Transverse colon (tissue), 4 donors: ENCODE results near the gene PRKCB.

Source experiments
- EP300 ChIP-seq: sonication (generic); formaldehyde crosslinking; IDR thresholded peaks from one replicate; pipeline ENCODE4 v1.6.1; 2017; ENCODE audit warnings: antibody characterized with exemption, low read depth
- POLR2A ChIP-seq: fragments of 450-650 bp; IDR thresholded peaks from one replicate; pipeline ENCODE4 v1.6.1; 2016; ENCODE audit warnings: antibody characterized with exemption, mild to moderate bottlenecking, moderate library complexity
- POLR2AphosphoS5 ChIP-seq, 3 donors: sonication (generic); formaldehyde crosslinking; IDR thresholded peaks; one replicate each; pipeline ENCODE4 v1.6.1; 2016; ENCODE audit warnings: antibody characterized with exemption in 3 of 3
- TF ChIP-seq, protein P1 (sequence below), 5 experiments: fragments of 200-600 bp in 3 of 5; fragments of 450-650 bp in 2 of 5; sonication (generic) in 3 of 5; IDR thresholded peaks; 1 replicate in 2 of 5; 2 replicates in 3 of 5; pipeline ENCODE4 v1.5.1; 2016 to 2017; ENCODE audit warnings: antibody characterized with exemption in 5 of 5, inconsistent platforms in 3 of 5, mild to moderate bottlenecking in 2 of 5, moderate library complexity in 1 of 5

DNA sequence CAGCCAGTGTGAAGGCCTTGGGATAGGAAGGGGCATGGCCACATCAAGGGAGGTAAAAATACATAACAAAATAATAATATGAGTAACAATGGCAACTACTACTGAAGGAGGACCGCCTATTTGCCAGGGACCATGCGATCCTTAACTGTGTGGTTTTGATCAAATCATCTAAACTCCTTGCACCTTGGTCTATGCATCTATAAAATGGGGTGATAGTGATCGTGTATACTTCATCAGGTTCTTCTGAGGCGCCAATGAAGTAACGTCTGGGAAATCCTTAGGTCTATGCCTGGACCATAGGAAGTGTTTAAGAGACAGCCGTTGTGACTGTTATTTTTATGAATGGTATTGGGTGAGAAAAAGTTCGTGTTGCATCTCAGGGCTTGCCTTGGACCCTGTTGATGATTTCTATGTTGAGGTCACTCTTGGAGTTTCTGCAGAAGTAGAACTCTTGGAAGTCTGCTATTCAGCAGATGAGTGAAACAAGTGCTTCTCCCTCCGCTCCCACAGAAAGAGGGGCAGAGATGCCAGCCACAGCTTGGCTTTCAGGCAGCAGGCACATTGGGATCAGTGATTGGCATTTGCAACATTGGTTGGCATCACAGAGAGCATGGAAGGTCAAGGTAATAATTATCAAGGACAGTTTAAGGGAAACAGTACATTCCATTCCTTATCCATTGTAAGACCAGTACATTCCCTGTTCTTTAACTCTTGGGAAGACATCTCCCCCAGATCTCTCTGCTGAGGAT, 63.1 kb downstream of the PRKCB start:
- TF ChIP-seq, protein P1, sequence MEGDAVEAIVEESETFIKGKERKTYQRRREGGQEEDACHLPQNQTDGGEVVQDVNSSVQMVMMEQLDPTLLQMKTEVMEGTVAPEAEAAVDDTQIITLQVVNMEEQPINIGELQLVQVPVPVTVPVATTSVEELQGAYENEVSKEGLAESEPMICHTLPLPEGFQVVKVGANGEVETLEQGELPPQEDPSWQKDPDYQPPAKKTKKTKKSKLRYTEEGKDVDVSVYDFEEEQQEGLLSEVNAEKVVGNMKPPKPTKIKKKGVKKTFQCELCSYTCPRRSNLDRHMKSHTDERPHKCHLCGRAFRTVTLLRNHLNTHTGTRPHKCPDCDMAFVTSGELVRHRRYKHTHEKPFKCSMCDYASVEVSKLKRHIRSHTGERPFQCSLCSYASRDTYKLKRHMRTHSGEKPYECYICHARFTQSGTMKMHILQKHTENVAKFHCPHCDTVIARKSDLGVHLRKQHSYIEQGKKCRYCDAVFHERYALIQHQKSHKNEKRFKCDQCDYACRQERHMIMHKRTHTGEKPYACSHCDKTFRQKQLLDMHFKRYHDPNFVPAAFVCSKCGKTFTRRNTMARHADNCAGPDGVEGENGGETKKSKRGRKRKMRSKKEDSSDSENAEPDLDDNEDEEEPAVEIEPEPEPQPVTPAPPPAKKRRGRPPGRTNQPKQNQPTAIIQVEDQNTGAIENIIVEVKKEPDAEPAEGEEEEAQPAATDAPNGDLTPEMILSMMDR (IDR thresholded peaks at IDR 0.05): no peak
- TF ChIP-seq POLR2A (no peak), POLR2AphosphoS5 (IDR thresholded peaks at IDR 0.05) (no peak), EP300 (no peak)
